PC-3 (cell line): ENCODE data around the gene SYNJ2. TPM values are rescaled to one million over a fixed set of nuclear protein-coding genes. Genes with fewer than 3 reads are reported as not detected.

Experiments
- ATAC-seq: fragments of 200-7000 bp; cut with Tn5 transposase; 2 replicates; pipeline ENCODE4 v1.9.1; 2020; ENCODE audit warnings: mild to moderate bottlenecking, moderate library complexity
- BruUV-seq: library from RNA; stranded (reverse); fragments of 400-500 nt; replicated peaks from 2 replicates; lab custom pipeline; 2021; lab: Mats Ljungman, UMichigan
- CTCF ChIA-PET: fragments of 300-600 bp; sonication (Branson Sonifier 250); formaldehyde crosslinking; loops from one replicate; lab custom pipeline; 2022; ENCODE audit warnings: antibody characterized with exemption; lab: Charles Lee
- POLR2A ChIA-PET: fragments of 300-600 bp; sonication (Branson Sonifier 250); formaldehyde crosslinking; loops from one replicate; lab custom pipeline; 2022; ENCODE audit warnings: antibody characterized with exemption; ENCODE audit not compliant: unreplicated experiment; lab: Charles Lee
- DNase-seq: peaks from one replicate; pipeline ENCODE4 v3.0.0-alpha.2; 2015
- H2AFZ ChIP-seq: fragments of 300-600 bp; sonication (generic); 2 replicates; pipeline ENCODE4 v1.6.0; 2016; ENCODE audit warnings: antibody characterized with exemption, low read length
- H3F3A ChIP-seq: fragments of 300-600 bp; sonication (generic); one replicate; pipeline ENCODE4 v1.6.0; 2017; ENCODE audit warnings: antibody characterized with exemption, low read length, control low read depth, mild to moderate bottlenecking; ENCODE audit not compliant: unreplicated experiment
- H3K27ac ChIP-seq: fragments of 300-600 bp; sonication (generic); 2 replicates; pipeline ENCODE4 v1.5.1; 2016; ENCODE audit warnings: mild to moderate bottlenecking, low read length
- H3K27me3 ChIP-seq: fragments of 300-600 bp; sonication (generic); 2 replicates; pipeline ENCODE4 v1.6.1; 2016; ENCODE audit warnings: low read length, mixed read lengths
- H3K36me3 ChIP-seq: fragments of 300-600 bp; sonication (generic); 2 replicates; pipeline ENCODE4 v1.6.1; 2016; ENCODE audit warnings: low read depth, mixed run types, low read length, mixed read lengths
- H3K4me1 ChIP-seq: fragments of 300-600 bp; sonication (generic); 2 replicates; pipeline ENCODE4 v1.5.1; 2016; ENCODE audit warnings: low read length; ENCODE audit not compliant: insufficient read depth
- H3K4me2 ChIP-seq: fragments of 300-600 bp; sonication (generic); 2 replicates; pipeline ENCODE4 v1.6.0; 2016; ENCODE audit warnings: low read length
- H3K4me3 ChIP-seq: fragments of 300-600 bp; sonication (generic); 2 replicates; pipeline ENCODE4 v1.5.1; 2016; ENCODE audit warnings: mild to moderate bottlenecking, low read length, mixed read lengths
- H3K79me2 ChIP-seq: fragments of 300-600 bp; sonication (generic); 2 replicates; pipeline ENCODE4 v1.6.1; 2017; ENCODE audit warnings: low read length, mixed read lengths
- H3K9ac ChIP-seq: fragments of 300-600 bp; sonication (generic); 2 replicates; pipeline ENCODE4 v1.6.0; 2016; ENCODE audit warnings: mild to moderate bottlenecking, low read length
- H3K9me2 ChIP-seq: fragments of 300-600 bp; sonication (generic); replicated peaks from 2 replicates; pipeline ENCODE4 v1.6.1; 2016; ENCODE audit warnings: mixed run types, low read length, mixed read lengths
- H3K9me3 ChIP-seq: fragments of 300-600 bp; sonication (generic); 2 replicates; pipeline ENCODE4 v1.6.1; 2016; ENCODE audit warnings: low read length, mixed read lengths
- H4K20me1 ChIP-seq: fragments of 300-600 bp; sonication (generic); 2 replicates; pipeline ENCODE4 v1.6.1; 2016; ENCODE audit warnings: low read length, mixed read lengths
- EZH2 ChIP-seq: fragments of 300-600 bp; sonication (generic); IDR thresholded peaks from one replicate; pipeline ENCODE4 v1.6.1; 2017; ENCODE audit warnings: antibody characterized with exemption, mild to moderate bottlenecking, low read length; ENCODE audit not compliant: unreplicated experiment
- EZH2phosphoT487 ChIP-seq: fragments of 300-600 bp; sonication (generic); IDR thresholded peaks from 2 replicates; pipeline ENCODE4 v1.6.1; 2018; ENCODE audit warnings: mild to moderate bottlenecking, antibody characterized with exemption, low read length, borderline replicate concordance
- intact Hi-C: fragments of 100-400 bp; cut with micrococcal nuclease; formaldehyde crosslinking; loops from 2 replicates; pipeline ENCODE4 v1.9.0; 2023
- total RNA-seq: library from RNA; depleted of rRNA; stranded (reverse); fragments of >200 nt; gene quantifications from 2 replicates; pipeline ENCODE4 v1.2.3, GENCODE V29; 2014
- TF ChIP-seq, protein P1 (sequence below): fragments of 300-600 bp; sonication (generic); conservative IDR thresholded peaks from 2 replicates; pipeline ENCODE4 v1.5.1; 2017; ENCODE audit warnings: antibody characterized with exemption, low read depth, mild to moderate bottlenecking, low read length

Gene SYNJ2
- total RNA-seq, 1 experiment from 2014 or later: 21.5 TPM

DNA sequence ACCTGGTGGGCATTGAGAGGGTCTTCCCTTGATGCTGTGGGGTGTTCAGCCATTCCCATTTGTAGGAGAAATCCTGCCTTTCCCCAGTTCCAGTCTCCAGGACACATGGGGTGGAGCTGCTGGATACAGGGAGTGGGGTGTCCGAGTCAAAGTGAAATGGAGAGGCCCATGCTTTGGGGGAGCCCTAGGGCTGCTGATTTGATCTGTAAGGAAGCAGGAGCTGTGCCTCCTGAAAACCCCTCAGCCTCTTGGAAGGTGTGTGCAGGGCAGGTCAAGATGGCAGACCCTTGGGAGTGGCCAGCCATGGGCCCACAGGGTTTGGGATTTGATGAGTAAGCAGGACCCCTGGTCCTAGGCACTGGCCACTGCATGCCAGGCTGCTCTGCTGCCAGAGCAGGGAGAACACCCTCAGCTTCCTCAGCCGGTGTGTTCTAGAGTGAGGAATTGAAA lies 104.4 kb downstream of the SYNJ2 start:
- Histone ChIP-seq H3K9ac (no peak overlapping the region), H3K4me1 (no peaks in the 10 kb centered on the region), H3K4me3 (no peak overlapping the region), H3K4me2 (no peak overlapping the region), H3K9me2 (no peaks in the 10 kb centered on the region), H3K9me3 (no peaks in the 10 kb centered on the region), H2AFZ (no peak overlapping the region), H3K36me3 (peaks cover 13% of the 10 kb centered on the region; the same call in 1 of the 2 replicates), H3K79me2 (no peaks in the 10 kb centered on the region), H3K27ac (no peak overlapping the region), H3F3A (no peaks in the 10 kb centered on the region), H3K27me3 (no peaks in the 10 kb centered on the region), H4K20me1 (no peaks in the 10 kb centered on the region)
- DNase-seq (no peak), ATAC-seq (no peak)
- ChIA-PET POLR2A (no interaction called here), CTCF (no interaction called here)
- TF ChIP-seq EZH2phosphoT487 (no peak), EZH2 (no peak)
- TF ChIP-seq, protein P1, sequence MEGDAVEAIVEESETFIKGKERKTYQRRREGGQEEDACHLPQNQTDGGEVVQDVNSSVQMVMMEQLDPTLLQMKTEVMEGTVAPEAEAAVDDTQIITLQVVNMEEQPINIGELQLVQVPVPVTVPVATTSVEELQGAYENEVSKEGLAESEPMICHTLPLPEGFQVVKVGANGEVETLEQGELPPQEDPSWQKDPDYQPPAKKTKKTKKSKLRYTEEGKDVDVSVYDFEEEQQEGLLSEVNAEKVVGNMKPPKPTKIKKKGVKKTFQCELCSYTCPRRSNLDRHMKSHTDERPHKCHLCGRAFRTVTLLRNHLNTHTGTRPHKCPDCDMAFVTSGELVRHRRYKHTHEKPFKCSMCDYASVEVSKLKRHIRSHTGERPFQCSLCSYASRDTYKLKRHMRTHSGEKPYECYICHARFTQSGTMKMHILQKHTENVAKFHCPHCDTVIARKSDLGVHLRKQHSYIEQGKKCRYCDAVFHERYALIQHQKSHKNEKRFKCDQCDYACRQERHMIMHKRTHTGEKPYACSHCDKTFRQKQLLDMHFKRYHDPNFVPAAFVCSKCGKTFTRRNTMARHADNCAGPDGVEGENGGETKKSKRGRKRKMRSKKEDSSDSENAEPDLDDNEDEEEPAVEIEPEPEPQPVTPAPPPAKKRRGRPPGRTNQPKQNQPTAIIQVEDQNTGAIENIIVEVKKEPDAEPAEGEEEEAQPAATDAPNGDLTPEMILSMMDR: no peak
- intact Hi-C loops: no loop called here
- no TSS peak for BruUV-seq

DNA sequence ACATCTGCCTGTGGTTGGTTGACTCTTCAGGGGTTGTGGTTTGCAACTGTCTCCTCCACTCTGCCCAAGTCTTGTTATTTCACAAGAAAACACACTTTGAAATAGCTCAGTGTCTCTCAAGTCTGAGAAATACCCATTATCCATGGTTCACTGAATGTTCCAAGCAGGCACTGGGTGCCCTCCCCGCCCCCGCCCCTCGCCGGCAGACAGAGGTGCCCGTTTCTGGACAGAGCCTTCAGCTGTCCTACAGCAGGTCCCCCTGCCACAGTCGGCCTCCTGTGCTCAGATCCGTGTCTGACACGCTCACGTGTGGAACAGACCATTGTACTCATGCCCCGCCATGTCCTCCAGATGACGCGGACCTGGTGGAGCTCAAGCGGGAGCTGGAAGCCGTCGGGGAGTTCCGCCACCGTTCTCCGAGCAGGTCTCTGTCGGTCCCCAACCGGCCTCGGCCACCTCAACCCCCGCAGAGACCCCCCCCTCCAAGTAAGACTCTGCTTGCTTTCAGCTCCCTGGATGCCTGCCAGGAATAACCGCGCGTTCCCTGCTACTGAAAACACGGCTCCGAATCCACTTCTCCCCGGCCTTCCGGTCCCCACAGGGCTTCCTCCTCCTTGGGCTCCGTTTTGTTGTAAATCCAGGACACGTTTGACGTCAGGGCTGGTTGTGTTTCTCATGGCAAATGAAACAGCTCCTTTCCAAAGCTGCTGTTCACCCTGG lies 105.0 kb downstream of the SYNJ2 start:
- H3K9ac ChIP-seq: no peak overlapping the region
- ChIA-PET CTCF (no interaction called here), POLR2A (no interaction called here)
- H3K4me2 ChIP-seq: no peak overlapping the region
- H3K9me3 ChIP-seq: no peaks in the 10 kb centered on the region
- H3K4me3 ChIP-seq: no peak overlapping the region
- no peak overlapping the region for H3K27ac ChIP-seq
- no TSS peak for BruUV-seq
- intact Hi-C loops: no loop called here
- no peak overlapping the region for H2AFZ ChIP-seq
- H3K9me2 ChIP-seq: no peaks in the 10 kb centered on the region
- DNase-seq: no peak
- no peak for ATAC-seq
- no peaks in the 10 kb centered on the region for H3F3A ChIP-seq
- no peaks in the 10 kb centered on the region for H3K79me2 ChIP-seq
- H3K36me3 ChIP-seq: peaks cover 13% of the 10 kb centered on the region; the same call in 1 of the 2 replicates
- no peaks in the 10 kb centered on the region for H3K4me1 ChIP-seq
- H3K27me3 ChIP-seq: no peaks in the 10 kb centered on the region
- no peaks in the 10 kb centered on the region for H4K20me1 ChIP-seq
- TF ChIP-seq, protein P1: no peak
- no peak for TF ChIP-seq EZH2phosphoT487
- TF ChIP-seq EZH2: no peak

DNA sequence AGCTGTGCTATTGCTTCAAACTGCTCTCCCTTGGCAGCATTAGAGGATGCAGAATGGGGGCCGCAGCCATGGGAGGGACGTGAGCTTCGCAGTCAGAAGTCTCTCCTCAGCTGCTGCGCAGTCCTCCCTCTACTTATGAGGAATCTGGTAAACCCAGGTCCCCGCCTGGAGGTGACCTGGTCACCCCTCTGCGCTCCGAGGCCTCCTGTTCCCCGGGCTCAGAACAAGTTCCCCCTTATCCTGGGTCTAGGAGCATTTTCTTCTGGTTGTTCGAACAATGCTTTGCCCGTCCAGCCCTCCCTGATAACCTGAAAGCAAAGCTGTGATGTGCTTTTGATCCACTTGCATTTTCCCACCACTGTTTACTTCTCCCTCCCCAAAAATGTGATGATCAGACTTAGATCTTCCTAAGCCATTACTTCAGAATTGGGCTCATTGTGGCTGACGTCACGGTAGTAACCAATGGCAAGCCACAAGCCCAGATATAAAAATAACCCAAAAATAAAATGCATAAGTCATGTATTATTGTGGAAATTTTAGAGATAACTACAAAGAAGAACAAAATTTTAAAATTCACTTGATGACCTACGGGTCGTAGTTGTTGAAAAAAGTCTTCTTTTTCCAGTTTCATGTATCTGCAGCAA lies 105.7 kb downstream of the SYNJ2 start:
- H3F3A ChIP-seq: no peaks in the 10 kb centered on the region
- peaks cover 13% of the 10 kb centered on the region; the same call in 1 of the 2 replicates for H3K36me3 ChIP-seq
- TF ChIP-seq, protein P1: no peak
- TF ChIP-seq EZH2phosphoT487: no peak
- no peaks in the 10 kb centered on the region for H4K20me1 ChIP-seq
- POLR2A ChIA-PET: no interaction called here
- no peak overlapping the region for H3K4me3 ChIP-seq
- intact Hi-C loops: no loop called here
- H3K9me3 ChIP-seq: no peaks in the 10 kb centered on the region
- no peak overlapping the region for H3K4me2 ChIP-seq
- no peak overlapping the region for H2AFZ ChIP-seq
- H3K79me2 ChIP-seq: no peaks in the 10 kb centered on the region
- BruUV-seq: no TSS peak
- H3K9ac ChIP-seq: no peak overlapping the region
- ATAC-seq: no peak
- H3K9me2 ChIP-seq: no peaks in the 10 kb centered on the region
- no peak overlapping the region for H3K27ac ChIP-seq
- no peak for DNase-seq
- H3K27me3 ChIP-seq: no peaks in the 10 kb centered on the region
- CTCF ChIA-PET: no interaction called here
- no peaks in the 10 kb centered on the region for H3K4me1 ChIP-seq
